ENCODE measurements around the gene CLN3. TPM values are rescaled to one million over a fixed set of nuclear protein-coding genes. Genes with fewer than 3 reads are reported as not detected.

Gene CLN3
- total and polyA plus RNA-seq, 9 of the 15 experiments (the other 6 are each of a cell fraction or from before 2014, with no cell fraction given), result 2.5 to 27.1 (median 11.6) TPM

GRCh38 chr16:28497386-28497785 is 5.5 kb upstream of the CLN3 start:
- DNase-seq (ENCODE audit: extremely low read depth in 1 of 4, low spot score in 3 of 4) (no peak), FAIRE-seq (no peak), ATAC-seq (no peak)
- no peaks in the 10 kb centered on the region for H4K20me1 ChIP-seq (replicated peaks; ENCODE audit: control insufficient read depth, insufficient read depth, low read length)
- no peak overlapping the region for H2AFZ ChIP-seq (ENCODE audit: low read depth, low read length)
- 51% methylated on average over 4 of the region's 9 CpGs for WGBS (ENCODE audit: insufficient coverage, low coverage, missing lambda C conversion rate)
- H3K9ac ChIP-seq (ENCODE audit: insufficient read depth in 1 of 2, low read depth in 2 of 2, low read length in 2 of 2), result peak overlapping the region in 1 of 2 experiments; percentile 39; a peak in 1 of 4 replicates
- no peak overlapping the region for H3K4me3 ChIP-seq
- in situ Hi-C loops (cut with MboI), result loop anchor here (25.0 kb wide), 1 partner anchor 1715 kb away; no protein-coding TSS in a partner anchor
- ChIA-PET CTCF (ENCODE audit: low intra/inter-chr PET ratio) (no interaction called here), POLR2A (no interaction called here)
- H3K27ac ChIP-seq (ENCODE audit: extremely low read depth, low read depth, low read length), result no peak overlapping the region
- H3K9me1 ChIP-seq (ENCODE audit: control insufficient read depth, insufficient read depth, low read length), result no peaks in the 10 kb centered on the region
- no peak overlapping the region for H3K4me2 ChIP-seq (ENCODE audit: insufficient read depth, low read length)
- intact Hi-C loops (cut with micrococcal nuclease), result no loop called here
- no peaks in the 10 kb centered on the region for H3K36me3 ChIP-seq (ENCODE audit: control insufficient read depth, insufficient read depth, low read length)
- H3K79me2 ChIP-seq (ENCODE audit: control insufficient read depth, insufficient read depth, low read length), result no peaks in the 10 kb centered on the region; the same call in 2 of the 3 replicates
- peaks cover 13 to 54% of the 10 kb centered on the region in 2 experiments for H3K4me1 ChIP-seq (replicated peaks in 1 of 2; ENCODE audit: control insufficient read depth in 2 of 2, insufficient read depth in 2 of 2, low read length in 2 of 2)
- no TSS peak for BruUV-seq (replicated peaks)
- peaks cover 0 to 8% of the 10 kb centered on the region in 2 experiments; a peak in 1 of 5 replicates for H3K27me3 ChIP-seq (ENCODE audit: control insufficient read depth in 2 of 2, insufficient read depth in 2 of 2, low read length in 2 of 2)
- no peaks in the 10 kb centered on the region for H3K9me3 ChIP-seq (replicated peaks; ENCODE audit: control insufficient read depth, insufficient read depth, low read depth, low read length)
- TF ChIP-seq ZNF121 (CRISPR knock-in tag; conservative IDR thresholded peaks at IDR 0.05) (no peak), ZNF24 (IDR thresholded peaks at IDR 0.05) (no peak), SRSF3 (IDR thresholded peaks at IDR 0.05; ENCODE audit: insufficient read depth, low read length) (no peak), HOMEZ (CRISPR knock-in tag; IDR thresholded peaks at IDR 0.05) (no peak), SMAD1 (IDR thresholded peaks at IDR 0.05; ENCODE audit: low read depth, low read length, partially characterized antibody) (no peak), EHMT2 (IDR thresholded peaks at IDR 0.05) (no peak), TSHZ1 (CRISPR knock-in tag; IDR thresholded peaks at IDR 0.05) (no peak), BRD4 (IDR thresholded peaks at IDR 0.05) (no peak), DPF2 (IDR thresholded peaks at IDR 0.05) (no peak), MCM3 (IDR thresholded peaks at IDR 0.05) (no peak), AFF4 (CRISPR knock-in tag; IDR thresholded peaks at IDR 0.05) (no peak), PHB (CRISPR knock-in tag; IDR thresholded peaks at IDR 0.05) (no peak), ZNF165 (CRISPR knock-in tag; IDR thresholded peaks at IDR 0.05; ENCODE audit: borderline replicate concordance) (no peak), NFIC (IDR thresholded peaks at IDR 0.05) (no peak), NR2C2 (CRISPR knock-in tag; IDR thresholded peaks at IDR 0.05) (no peak), NR2C2 (tag; IDR thresholded peaks at IDR 0.05) (no peak), NBN (IDR thresholded peaks at IDR 0.05; ENCODE audit: low read depth) (no peak)
